ENCODE data around the gene C2orf68.

DNA sequence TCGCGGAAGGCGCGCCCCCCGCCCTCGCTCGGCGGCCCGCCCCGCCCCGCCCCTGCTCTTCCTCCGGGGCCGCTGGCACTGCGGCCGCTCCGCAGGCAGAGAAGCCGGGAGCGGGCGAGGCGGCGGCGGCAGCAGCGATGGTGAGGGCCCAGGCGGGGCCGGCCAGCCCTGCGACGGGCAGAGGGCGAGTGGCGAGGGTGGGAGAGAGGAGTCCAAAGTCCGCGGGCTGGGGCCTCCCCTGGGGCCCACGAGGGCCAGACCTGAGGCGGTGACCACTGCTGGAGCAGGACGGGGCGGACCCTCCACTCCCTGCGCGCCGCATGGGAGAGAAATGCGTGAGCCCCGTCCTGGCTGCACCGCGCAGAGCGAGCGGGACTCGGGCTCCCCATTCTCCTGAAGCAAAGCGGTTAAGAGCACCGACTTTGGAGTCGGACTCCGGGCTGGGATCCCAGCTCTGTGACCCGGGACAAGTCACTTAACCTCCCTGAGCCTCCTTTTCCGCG lies 27.5 kb downstream of the C2orf68 start, which contains the start of gene VAMP5:
- TF ChIP-seq CTCF (IDR thresholded peaks at IDR 0.05; ENCODE audit: low read length): no peak
- TF ChIP-seq EZH2 (optimal IDR thresholded peaks at IDR 0.05; ENCODE audit: low read depth, low read length): no peak

Measured in MM.1S (cell line).